Muscle layer of duodenum (tissue), 2 donors: ENCODE results near the gene TMEM119.

Source experiments
- H3K27ac ChIP-seq: one replicate; pipeline ENCODE4 v1.7.0; 2013; ENCODE audit warnings: mild to moderate bottlenecking, low read length
- H3K27me3 ChIP-seq: one replicate; pipeline ENCODE4 v1.7.0; 2013; ENCODE audit warnings: low read depth, mild to moderate bottlenecking, control low read depth, low read length
- H3K36me3 ChIP-seq, 2 donors: one replicate each; pipeline ENCODE4 v1.7.0; 2013; ENCODE audit warnings: low read length in 2 of 2, control low read depth in 1 of 2, mild to moderate bottlenecking in 1 of 2; ENCODE audit not compliant: insufficient read depth in 2 of 2, control insufficient read depth in 1 of 2
- H3K4me1 ChIP-seq, 2 donors: one replicate each; pipeline ENCODE4 v1.7.0; 2013; ENCODE audit warnings: low read length in 2 of 2, mild to moderate bottlenecking in 2 of 2, control low read depth in 1 of 2, moderate library complexity in 1 of 2; ENCODE audit not compliant: insufficient read depth in 2 of 2, control insufficient read depth in 1 of 2
- H3K4me3 ChIP-seq, 2 donors: one replicate each; pipeline ENCODE4 v1.7.0; 2013; ENCODE audit warnings: low read length in 2 of 2, low read depth in 1 of 2, mild to moderate bottlenecking in 1 of 2
- H3K9me3 ChIP-seq, 2 donors: one replicate each; pipeline ENCODE4 v1.7.0; 2013; ENCODE audit warnings: low read length in 2 of 2, control low read depth in 1 of 2, mild to moderate bottlenecking in 1 of 2; ENCODE audit not compliant: control insufficient read depth in 1 of 2
- donor health status: healthy.

TMEM119 gene

DNA sequence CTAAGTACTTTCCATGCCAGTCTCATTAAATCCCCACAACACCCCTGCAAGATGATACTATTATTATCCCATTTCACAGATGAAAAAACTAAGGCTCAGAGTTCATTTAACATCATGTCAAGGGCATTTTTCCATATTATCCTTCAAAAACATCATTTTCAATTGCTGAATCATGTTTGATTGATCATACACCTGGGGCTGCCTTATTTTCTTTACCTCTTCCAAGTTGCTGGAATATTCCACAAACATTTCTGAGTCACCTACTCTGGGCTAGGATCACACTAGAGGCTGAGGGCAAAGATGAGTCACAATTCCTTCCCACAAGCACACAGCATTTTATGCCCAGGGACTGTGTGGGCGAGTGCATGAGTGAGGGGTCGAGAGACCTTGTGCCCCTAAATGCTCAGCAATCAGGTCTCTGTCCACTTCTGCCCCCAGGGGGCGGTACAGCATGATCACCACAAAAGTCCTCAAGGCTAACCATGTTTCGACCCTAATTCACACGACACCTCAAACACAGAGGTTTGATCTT lies 14.1 kb upstream of the TMEM119 start:
- Histone ChIP-seq H3K27ac (no peak overlapping the region), H3K27me3 (no peaks in the 10 kb centered on the region), H3K4me3 (no peak overlapping the region), H3K4me1 (peaks cover 0 to 14% of the 10 kb centered on the region in 2 donors), H3K36me3 (no peaks in the 10 kb centered on the region), H3K9me3 (no peaks in the 10 kb centered on the region)

DNA sequence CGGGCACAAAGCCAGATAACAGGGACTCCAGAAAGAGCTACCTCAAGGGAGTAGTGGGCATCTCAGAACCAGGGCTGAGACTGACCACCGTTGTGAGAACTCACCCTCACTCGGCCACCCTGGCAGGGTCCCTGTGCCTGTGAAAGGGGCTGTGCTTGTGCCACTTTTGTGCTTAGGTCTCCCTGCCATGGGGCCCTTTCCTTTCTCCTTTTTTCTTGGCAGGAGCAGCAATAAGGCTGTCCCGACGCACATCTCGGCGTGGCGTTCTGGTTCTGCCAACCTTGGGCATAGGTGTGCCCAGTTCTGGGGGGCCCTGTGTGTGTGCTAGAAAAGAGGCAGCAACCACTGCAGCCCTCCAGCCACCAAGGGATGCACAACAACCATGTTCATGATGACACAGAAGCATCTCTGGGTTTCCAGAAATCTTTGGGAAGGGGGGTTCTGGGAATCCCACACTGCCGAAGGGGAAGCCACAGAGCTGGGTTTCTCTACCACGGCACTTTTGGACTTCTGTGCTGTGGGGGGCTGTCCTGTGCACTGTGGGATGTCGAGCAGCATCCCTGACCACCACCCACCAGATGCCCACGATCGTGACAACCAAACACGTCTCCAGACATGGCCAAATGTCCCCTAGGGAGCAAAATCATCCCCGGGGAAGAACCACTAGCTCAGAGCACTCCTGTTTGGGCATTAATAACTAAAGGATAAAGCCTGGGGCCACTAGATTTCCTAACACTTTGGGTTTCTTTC lies 13.1 kb upstream of the TMEM119 start:
- H3K9me3 ChIP-seq: no peaks in the 10 kb centered on the region
- no peaks in the 10 kb centered on the region for H3K36me3 ChIP-seq
- peaks cover 0 to 14% of the 10 kb centered on the region in 2 donors for H3K4me1 ChIP-seq
- H3K4me3 ChIP-seq: no peak overlapping the region
- no peaks in the 10 kb centered on the region for H3K27me3 ChIP-seq
- H3K27ac ChIP-seq: no peak overlapping the region

- H3K9me3 ChIP-seq: no peaks in the 10 kb centered on the region
- H3K4me3 ChIP-seq: no peak overlapping the region
- H3K27ac ChIP-seq: no peak overlapping the region
- peaks cover 0 to 14% of the 10 kb centered on the region in 2 donors for H3K4me1 ChIP-seq
- H3K36me3 ChIP-seq: no peaks in the 10 kb centered on the region
- H3K27me3 ChIP-seq: no peaks in the 10 kb centered on the region
Observed at GRCh38 chr12:108610336-108610815, 12.5 kb upstream of the TMEM119 start.

- Histone ChIP-seq H3K27ac (no peak overlapping the region), H3K4me3 (no peak overlapping the region), H3K4me1 (peaks cover 0 to 14% of the 10 kb centered on the region in 2 donors), H3K27me3 (no peaks in the 10 kb centered on the region), H3K9me3 (no peaks in the 10 kb centered on the region), H3K36me3 (no peaks in the 10 kb centered on the region)
Observed at GRCh38 chr12:108609537-108610335, 11.9 kb upstream of the TMEM119 start.

DNA sequence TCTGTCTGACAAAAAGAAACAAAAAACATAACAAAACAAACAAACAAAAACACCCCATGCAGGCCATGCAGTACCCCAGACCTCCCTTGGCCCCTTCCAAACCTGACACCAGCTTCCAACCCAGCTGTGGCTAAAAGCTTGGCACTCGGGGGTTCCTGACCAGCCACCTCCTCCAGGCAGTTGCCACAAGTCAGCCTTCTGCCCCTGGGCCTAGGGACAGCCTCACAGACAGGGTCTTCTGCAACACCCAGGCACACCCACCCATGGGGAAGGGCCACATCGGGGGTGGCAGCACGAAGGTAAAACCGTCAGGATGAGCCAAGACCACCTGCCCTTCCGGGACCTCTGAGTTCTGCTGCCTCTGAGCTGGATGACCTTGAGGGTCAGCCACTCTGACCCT lies 10.7 kb upstream of the TMEM119 start:
- Histone ChIP-seq H3K27ac (no peak overlapping the region), H3K4me1 (peaks cover 0 to 14% of the 10 kb centered on the region in 2 donors), H3K36me3 (no peaks in the 10 kb centered on the region), H3K4me3 (no peak overlapping the region), H3K9me3 (no peaks in the 10 kb centered on the region), H3K27me3 (no peaks in the 10 kb centered on the region)

- no peaks in the 10 kb centered on the region for H3K36me3 ChIP-seq
- H3K4me1 ChIP-seq: peaks cover 0 to 14% of the 10 kb centered on the region in 2 donors
- no peak overlapping the region for H3K4me3 ChIP-seq
- H3K27me3 ChIP-seq: no peaks in the 10 kb centered on the region
- H3K27ac ChIP-seq: no peak overlapping the region
- no peaks in the 10 kb centered on the region for H3K9me3 ChIP-seq
Observed at GRCh38 chr12:108607981-108608600, 10.2 kb upstream of the TMEM119 start.

- H3K4me1 ChIP-seq: peaks cover 0 to 14% of the 10 kb centered on the region in 2 donors
- no peaks in the 10 kb centered on the region for H3K9me3 ChIP-seq
- no peaks in the 10 kb centered on the region for H3K27me3 ChIP-seq
- no peak overlapping the region for H3K27ac ChIP-seq
- no peak overlapping the region for H3K4me3 ChIP-seq
- H3K36me3 ChIP-seq: no peaks in the 10 kb centered on the region
Observed at GRCh38 chr12:108606492-108606891, 8.6 kb upstream of the TMEM119 start.

GRCh38 chr12:108605690-108606406 lies 8.0 kb upstream of the TMEM119 start:
- peaks cover 0 to 12% of the 10 kb centered on the region in 2 donors for H3K4me1 ChIP-seq
- no peak overlapping the region for H3K27ac ChIP-seq
- H3K36me3 ChIP-seq: no peaks in the 10 kb centered on the region
- no peaks in the 10 kb centered on the region for H3K27me3 ChIP-seq
- no peaks in the 10 kb centered on the region for H3K9me3 ChIP-seq
- H3K4me3 ChIP-seq: no peak overlapping the region

- Histone ChIP-seq H3K27ac (no peak overlapping the region), H3K9me3 (no peaks in the 10 kb centered on the region), H3K36me3 (no peaks in the 10 kb centered on the region), H3K4me3 (no peak overlapping the region), H3K27me3 (no peaks in the 10 kb centered on the region), H3K4me1 (peaks cover 0 to 10% of the 10 kb centered on the region in 2 donors)
Observed at GRCh38 chr12:108605000-108605689, 7.3 kb upstream of the TMEM119 start.

DNA sequence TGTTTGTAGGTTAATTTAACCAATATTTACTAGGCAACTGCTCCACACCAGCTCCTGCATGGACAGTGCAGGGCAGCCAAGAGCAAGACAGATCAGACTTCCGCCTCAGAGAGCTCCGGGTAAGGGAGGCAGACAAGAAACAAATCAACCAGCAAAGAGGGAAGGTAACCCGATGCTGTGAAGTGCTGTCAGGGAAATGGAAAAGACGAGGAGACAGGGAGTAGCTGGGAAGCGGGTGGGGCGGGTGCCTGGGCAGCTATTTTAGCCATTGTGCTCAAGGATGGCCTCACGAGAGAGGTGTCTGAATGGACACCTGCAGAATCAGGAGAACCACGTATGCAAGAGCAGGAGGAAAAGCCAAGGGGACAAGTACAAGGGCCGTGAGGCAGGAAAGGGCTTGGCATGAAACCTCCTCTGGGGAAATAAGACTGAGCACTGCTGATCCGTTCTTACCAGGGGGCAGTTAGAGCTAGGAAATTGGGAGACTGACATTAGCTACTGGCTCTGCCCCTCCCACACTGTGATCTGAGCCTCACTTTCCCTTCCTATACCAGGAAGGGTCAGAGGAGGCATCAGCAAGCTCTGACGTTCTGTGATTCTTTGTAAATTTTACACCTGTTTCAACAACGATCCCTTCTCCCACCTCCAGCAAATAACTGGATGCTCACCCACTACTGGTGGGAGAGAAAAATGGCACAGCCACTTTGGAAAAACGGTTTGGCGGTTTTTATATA lies 6.5 kb upstream of the TMEM119 start:
- Histone ChIP-seq H3K27ac (no peak overlapping the region), H3K36me3 (no peaks in the 10 kb centered on the region), H3K9me3 (no peaks in the 10 kb centered on the region), H3K4me1 (peaks cover 0 to 3% of the 10 kb centered on the region in 2 donors), H3K27me3 (no peaks in the 10 kb centered on the region), H3K4me3 (no peak overlapping the region)
